Measurements from ENCODE around the gene FLYWCH1.

Gene FLYWCH1

GRCh38 chr16:2985893-2986355 lies 74.2 kb downstream of the FLYWCH1 start:
- DNase-seq (ENCODE audit: low read depth): no peak

GRCh38 chr16:2986623-2987188 lies 75.0 kb downstream of the FLYWCH1 start:
- no peak for DNase-seq (ENCODE audit: low read depth)

GRCh38 chr16:2987286-2987685 lies 75.6 kb downstream of the FLYWCH1 start:
- no peak for DNase-seq (ENCODE audit: low read depth)

GRCh38 chr16:2987833-2988232 lies 76.1 kb downstream of the FLYWCH1 start:
- no peak for DNase-seq (ENCODE audit: low read depth)

- no peak for DNase-seq (ENCODE audit: low read depth)
Observed at GRCh38 chr16:2988590-2989099, 76.9 kb downstream of the FLYWCH1 start.

- DNase-seq (ENCODE audit: low read depth): no peak
Observed at GRCh38 chr16:2990891-2991290, 79.2 kb downstream of the FLYWCH1 start.

- no peak for DNase-seq (ENCODE audit: low read depth)
Observed at GRCh38 chr16:2991566-2992261, 80.0 kb downstream of the FLYWCH1 start.

GRCh38 chr16:2992383-2993081 lies 80.8 kb downstream of the FLYWCH1 start:
- DNase-seq (ENCODE audit: low read depth): no peak

GRCh38 chr16:2996298-2996697 lies 84.6 kb downstream of the FLYWCH1 start:
- no peak for DNase-seq (ENCODE audit: low read depth)

- no peak for DNase-seq (ENCODE audit: low read depth)
Observed at GRCh38 chr16:2999929-3000328, 88.2 kb downstream of the FLYWCH1 start.

- DNase-seq (ENCODE audit: low read depth): no peak
Observed at GRCh38 chr16:3000540-3000939, 88.8 kb downstream of the FLYWCH1 start.

All from ELR (cell line).